NB4 (cell line): ENCODE measurements around the gene TGFBR2.

Source experiments
- DNase-seq: peaks from one replicate; pipeline ENCODE4 v3.0.0; 2010; ENCODE audit warnings: low read depth
- H3K4me3 ChIP-seq: one replicate; pipeline ENCODE4 v1.5.1; 2011; ENCODE audit warnings: mild to moderate bottlenecking, low read depth, low read length, moderate library complexity
- CTCF ChIP-seq: IDR thresholded peaks from one replicate; pipeline ENCODE4 v1.5.1; 2012; ENCODE audit warnings: low read depth, low read length
- MAX ChIP-seq: IDR thresholded peaks from 2 replicates; pipeline ENCODE4 v1.6.1; 2011; ENCODE audit warnings: low read depth, low read length
- MYC ChIP-seq: IDR thresholded peaks from 2 replicates; pipeline ENCODE4 v1.6.1; 2011; ENCODE audit warnings: low read depth, low read length
- POLR2A ChIP-seq: IDR thresholded peaks from 2 replicates; pipeline ENCODE4 v1.6.1; 2011; ENCODE audit warnings: mild to moderate bottlenecking; ENCODE audit not compliant: insufficient read length; ENCODE audit errors: extremely low read depth

The TGFBR2 gene

GRCh38 chr3:30577788-30578187 lies 28.6 kb upstream of the TGFBR2 start:
- TF ChIP-seq MYC (no peak), CTCF (no peak), POLR2A (no peak), MAX (no peak)
- no peak overlapping the region for H3K4me3 ChIP-seq

GRCh38 chr3:30578479-30578878 lies 27.9 kb upstream of the TGFBR2 start:
- H3K4me3 ChIP-seq: no peak overlapping the region
- DNase-seq: peak; percentile 83
- no peak for TF ChIP-seq MYC
- TF ChIP-seq MAX: no peak
- no peak for TF ChIP-seq POLR2A

More at GRCh38 chr3:30577788-30578187, 28.6 kb upstream of the TGFBR2 start:
- peak; percentile 4 for DNase-seq

- H3K4me3 ChIP-seq: no peak overlapping the region
- no peak for TF ChIP-seq MYC
- TF ChIP-seq MAX: no peak
- TF ChIP-seq CTCF: no peak
- TF ChIP-seq POLR2A: no peak
- DNase-seq: no peak
Observed at GRCh38 chr3:30578986-30579579, 27.3 kb upstream of the TGFBR2 start.

GRCh38 chr3:30581067-30581585 lies 25.3 kb upstream of the TGFBR2 start:
- no peak overlapping the region for H3K4me3 ChIP-seq

GRCh38 chr3:30581982-30582381 lies 24.4 kb upstream of the TGFBR2 start:
- TF ChIP-seq POLR2A (no peak), MYC (no peak), CTCF (no peak), MAX (no peak)
- no peak overlapping the region for H3K4me3 ChIP-seq
- DNase-seq: no peak

More at GRCh38 chr3:30581067-30581585, 25.3 kb upstream of the TGFBR2 start:
- no peak for DNase-seq
- TF ChIP-seq MAX (no peak), MYC (no peak), CTCF (no peak)

GRCh38 chr3:30583973-30584372 lies 22.4 kb upstream of the TGFBR2 start:
- no peak overlapping the region for H3K4me3 ChIP-seq
- DNase-seq: no peak
- TF ChIP-seq POLR2A (no peak), MAX (no peak), CTCF (no peak), MYC (no peak)
